ENCODE data around the gene SCNN1G.

SCNN1G gene

DNA sequence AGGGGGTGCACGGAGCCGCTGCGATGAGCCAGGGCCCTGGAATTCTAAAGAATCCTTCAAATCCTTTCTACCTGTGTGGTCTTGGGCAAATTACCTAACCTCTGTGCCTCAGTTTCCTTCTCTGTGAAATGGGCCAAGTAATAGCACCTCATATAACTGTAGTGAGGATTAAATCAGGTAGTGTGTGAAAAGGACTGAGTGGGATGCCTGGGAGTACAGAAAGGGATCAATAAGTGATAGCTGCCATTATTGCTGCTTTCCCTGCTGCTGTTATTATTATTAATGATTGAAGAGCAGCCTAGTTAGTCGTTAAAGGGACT lies 958 bp downstream of the SCNN1G start:
- Histone ChIP-seq H3K9me3 (replicated peaks in 1 of 11) (no peaks in the 10 kb centered on the region), H3K36me3 (no peaks in the 10 kb centered on the region), H3K27ac (no peak overlapping the region), H3K9ac (no peak overlapping the region), H3K4me3 (peak overlapping the region in 2 of 10 experiments; percentile 51 to 59; a peak in 4 of 20 replicates), H3K4me2 (peak overlapping the region; percentile 95 to 100 (median 100); a peak in 21 of 22 replicates), H3K27me3 (peaks cover 4 to 37% (median 14%) of the 10 kb centered on the region in 11 experiments; a peak in 18 of 22 replicates), H3K4me1 (peaks cover 4 to 34% (median 29%) of the 10 kb centered on the region in 10 experiments; a peak in 16 of 20 replicates), H4K20me1 (peaks cover 0 to 15% (median 7%) of the 10 kb centered on the region in 11 experiments; a peak in 8 of 22 replicates)
- TF ChIP-seq Cebpa-rat (IDR thresholded peaks at IDR 0.05), result no peak

DNA sequence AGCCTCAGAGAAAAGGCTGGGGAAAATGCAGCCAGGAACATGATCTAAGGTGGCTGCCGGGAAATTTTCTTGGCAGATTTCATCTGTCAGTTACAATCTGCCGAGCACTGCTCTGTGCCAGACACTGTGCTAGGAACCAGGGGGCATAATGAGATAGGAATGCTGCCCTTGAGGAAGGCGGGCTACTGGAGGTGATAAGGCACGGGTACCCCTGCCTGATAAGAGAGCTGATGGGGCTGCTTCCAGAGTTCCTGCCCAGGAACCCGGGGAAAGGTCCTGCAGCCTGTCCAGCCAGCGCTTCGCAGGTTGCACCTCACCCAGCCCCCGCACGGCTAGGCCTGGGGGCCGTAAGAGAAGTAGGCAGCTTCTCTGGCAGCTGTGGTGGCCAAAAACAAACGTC lies 3.1 kb downstream of the SCNN1G start:
- H4K20me1 ChIP-seq, result peaks cover 0 to 15% (median 7%) of the 10 kb centered on the region in 11 experiments; a peak in 8 of 22 replicates
- H3K9me3 ChIP-seq (replicated peaks in 1 of 11), result no peaks in the 10 kb centered on the region
- TF ChIP-seq Cebpa-rat (IDR thresholded peaks at IDR 0.05), result no peak
- no peaks in the 10 kb centered on the region for H3K36me3 ChIP-seq
- no peak overlapping the region; a peak in 1 of 22 replicates for H3K9ac ChIP-seq
- no peak overlapping the region for H3K27ac ChIP-seq
- peak overlapping the region in 8 of 11 experiments; percentile 41 to 82 (median 56); a peak in 16 of 22 replicates for H3K4me2 ChIP-seq
- H3K4me1 ChIP-seq, result peaks cover 4 to 34% (median 29%) of the 10 kb centered on the region in 10 experiments; a peak in 16 of 20 replicates
- H3K27me3 ChIP-seq, result peaks cover 4 to 37% (median 14%) of the 10 kb centered on the region in 11 experiments; a peak in 18 of 22 replicates
- H3K4me3 ChIP-seq, result no peak overlapping the region

DNA sequence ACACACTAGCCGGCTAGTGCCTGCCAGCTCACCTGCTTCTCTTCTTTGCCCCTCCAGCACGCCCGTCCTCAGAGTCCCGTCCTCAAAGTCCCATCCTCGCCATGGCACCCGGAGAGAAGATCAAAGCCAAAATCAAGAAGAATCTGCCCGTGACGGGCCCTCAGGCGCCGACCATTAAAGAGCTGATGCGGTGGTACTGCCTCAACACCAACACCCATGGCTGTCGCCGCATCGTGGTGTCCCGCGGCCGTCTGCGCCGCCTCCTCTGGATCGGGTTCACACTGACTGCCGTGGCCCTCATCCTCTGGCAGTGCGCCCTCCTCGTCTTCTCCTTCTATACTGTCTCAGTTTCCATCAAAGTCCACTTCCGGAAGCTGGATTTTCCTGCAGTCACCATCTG lies 3.6 kb downstream of the SCNN1G start:
- Histone ChIP-seq H3K4me3 (no peak overlapping the region), H3K4me2 (peak overlapping the region in 8 of 11 experiments; percentile 41 to 82 (median 56); a peak in 16 of 22 replicates), H4K20me1 (peaks cover 0 to 15% (median 7%) of the 10 kb centered on the region in 11 experiments; a peak in 8 of 22 replicates), H3K9ac (no peak overlapping the region; a peak in 1 of 22 replicates), H3K27ac (no peak overlapping the region), H3K36me3 (no peaks in the 10 kb centered on the region), H3K27me3 (peaks cover 4 to 37% (median 14%) of the 10 kb centered on the region in 11 experiments; a peak in 18 of 22 replicates), H3K4me1 (peaks cover 4 to 34% (median 29%) of the 10 kb centered on the region in 10 experiments; a peak in 16 of 20 replicates), H3K9me3 (replicated peaks in 1 of 11) (no peaks in the 10 kb centered on the region)
- no peak for TF ChIP-seq Cebpa-rat (IDR thresholded peaks at IDR 0.05)

DNA sequence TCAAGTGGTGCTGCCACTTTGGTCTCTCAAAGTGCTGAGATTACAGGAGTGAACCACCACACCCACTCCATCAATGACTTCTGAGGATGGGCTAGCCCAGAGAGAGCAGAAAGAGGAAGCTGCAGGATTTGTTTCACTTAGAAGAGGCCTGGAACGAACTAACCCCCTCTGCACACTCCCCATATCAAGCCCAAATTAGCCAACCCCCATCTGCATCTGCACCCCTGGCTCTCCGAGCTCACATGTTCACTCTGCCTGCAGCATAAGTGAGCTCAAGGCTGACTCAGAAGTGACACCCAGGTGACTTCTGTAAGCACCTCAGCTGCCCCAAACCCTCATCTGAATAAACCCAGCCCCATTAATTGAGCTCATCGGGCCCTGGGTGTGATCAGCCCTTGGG lies 4.8 kb downstream of the SCNN1G start:
- no peaks in the 10 kb centered on the region for H3K9me3 ChIP-seq (replicated peaks in 1 of 11)
- no peak overlapping the region for H3K27ac ChIP-seq
- H3K4me1 ChIP-seq, result peaks cover 4 to 23% (median 21%) of the 10 kb centered on the region in 10 experiments; a peak in 16 of 20 replicates
- no peak for TF ChIP-seq Cebpa-rat (IDR thresholded peaks at IDR 0.05)
- peaks cover 0 to 15% (median 7%) of the 10 kb centered on the region in 11 experiments; a peak in 8 of 22 replicates for H4K20me1 ChIP-seq
- no peak overlapping the region for H3K9ac ChIP-seq
- H3K4me2 ChIP-seq, result no peak overlapping the region
- peaks cover 4 to 37% (median 14%) of the 10 kb centered on the region in 11 experiments; a peak in 18 of 22 replicates for H3K27me3 ChIP-seq
- H3K4me3 ChIP-seq, result no peak overlapping the region
- H3K36me3 ChIP-seq, result no peaks in the 10 kb centered on the region

DNA sequence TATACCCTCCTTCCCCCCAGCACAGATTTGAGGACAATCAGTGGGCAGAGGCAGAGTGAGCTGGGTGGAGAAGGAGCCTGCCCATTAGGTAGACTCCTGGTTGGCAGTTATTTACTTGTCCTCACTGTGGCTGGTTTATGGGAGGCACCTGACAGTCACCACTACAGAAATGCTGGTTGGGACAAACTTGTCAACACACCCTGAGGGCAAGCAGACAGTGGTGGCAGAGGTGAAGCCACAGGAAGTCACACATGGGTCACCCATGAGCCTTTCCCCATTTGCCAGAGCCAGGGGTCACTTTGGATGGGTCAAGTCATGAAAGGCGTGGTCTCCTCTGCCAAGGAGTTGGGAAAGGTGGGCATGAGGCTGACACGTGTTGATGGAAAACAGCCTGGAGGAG lies 6.4 kb downstream of the SCNN1G start:
- Histone ChIP-seq H3K4me1 (peaks cover 4 to 14% (median 12%) of the 10 kb centered on the region in 10 experiments; a peak in 15 of 20 replicates), H3K36me3 (no peaks in the 10 kb centered on the region), H3K9me3 (replicated peaks in 1 of 11) (no peaks in the 10 kb centered on the region), H3K27me3 (peaks cover 0 to 23% (median 4%) of the 10 kb centered on the region in 11 experiments; a peak in 8 of 22 replicates), H3K4me3 (no peak overlapping the region), H3K9ac (no peak overlapping the region), H4K20me1 (peaks cover 0 to 3% (median 0%) of the 10 kb centered on the region in 11 experiments; a peak in 4 of 22 replicates), H3K27ac (no peak overlapping the region), H3K4me2 (no peak overlapping the region)
- TF ChIP-seq Cebpa-rat (IDR thresholded peaks at IDR 0.05), result no peak

DNA sequence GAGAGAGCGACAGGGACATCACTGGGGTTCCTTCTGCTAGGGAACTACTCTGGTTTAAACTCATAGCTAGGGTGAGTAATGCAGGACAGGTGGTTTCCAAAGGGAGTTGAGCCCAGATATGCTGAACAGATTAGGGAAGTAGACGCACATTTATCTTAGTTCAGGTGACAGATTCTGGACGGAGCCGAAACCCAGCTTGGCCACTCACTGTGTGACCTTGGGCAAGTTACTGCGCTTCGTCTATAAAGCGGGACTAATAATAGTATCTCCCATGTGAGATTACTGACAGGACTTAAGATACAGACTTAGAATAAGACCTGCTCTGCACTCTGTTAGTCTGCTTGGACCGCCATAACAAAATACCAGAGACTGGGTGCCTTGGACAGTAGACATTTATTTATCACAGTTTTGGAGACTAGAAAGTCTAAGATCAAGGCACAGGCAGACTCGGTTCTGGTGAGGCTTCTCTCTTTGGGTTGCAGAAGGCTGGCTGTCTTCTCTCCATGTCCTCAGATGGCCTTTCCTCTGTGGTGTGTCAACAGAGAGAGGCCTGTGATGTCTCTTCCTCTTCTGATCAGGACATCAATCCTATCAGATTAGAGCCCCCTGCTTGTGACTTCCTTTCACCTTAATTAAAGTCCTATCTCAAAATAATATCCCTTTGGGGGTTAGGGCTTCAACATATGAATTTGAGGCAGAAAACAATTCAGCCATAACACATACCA lies 12.1 kb downstream of the SCNN1G start:
- H3K27me3 ChIP-seq, result no peaks in the 10 kb centered on the region
- H3K4me1 ChIP-seq, result peaks cover 8 to 24% (median 13%) of the 10 kb centered on the region in 10 experiments; a peak in 16 of 20 replicates
- no peak overlapping the region for H3K4me3 ChIP-seq
- no peaks in the 10 kb centered on the region for H3K9me3 ChIP-seq (replicated peaks in 1 of 11)
- H3K36me3 ChIP-seq, result no peaks in the 10 kb centered on the region
- H3K27ac ChIP-seq, result peak overlapping the region in 1 of 11 experiments; percentile 9; a peak in 2 of 22 replicates
- H3K4me2 ChIP-seq, result peak overlapping the region in 7 of 11 experiments; percentile 13 to 74 (median 33); a peak in 10 of 22 replicates
- no peak overlapping the region for H3K9ac ChIP-seq
- H4K20me1 ChIP-seq, result no peaks in the 10 kb centered on the region
- TF ChIP-seq Cebpa-rat (IDR thresholded peaks at IDR 0.05), result no peak

DNA sequence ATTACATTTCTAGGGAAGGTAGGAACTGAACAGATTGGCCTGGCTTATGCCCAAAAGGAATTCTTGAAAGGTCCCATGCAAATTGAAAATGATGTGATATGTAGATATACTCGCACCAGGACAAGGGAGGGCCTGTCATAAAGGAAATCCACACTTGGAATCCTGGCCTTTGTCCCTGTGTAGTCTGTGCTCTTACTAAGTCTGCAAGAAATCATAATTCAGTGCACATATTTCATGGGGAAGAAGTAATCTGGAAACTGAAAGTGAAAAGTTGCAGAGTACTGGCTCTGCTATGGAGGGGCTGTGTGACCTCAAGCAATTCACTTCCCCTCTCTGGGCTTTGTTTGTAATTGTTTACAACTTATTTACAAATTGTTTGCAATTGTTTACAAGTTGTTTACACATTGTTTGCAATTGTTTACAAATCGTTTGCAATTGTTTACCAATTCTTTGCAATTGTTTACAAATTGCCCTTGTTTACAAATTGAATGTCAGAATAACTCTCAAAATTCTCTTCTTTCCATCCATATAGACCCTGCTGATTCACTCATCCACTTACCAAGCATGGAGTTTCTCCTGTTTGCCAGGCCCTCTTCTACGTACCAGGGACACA lies 12.9 kb downstream of the SCNN1G start:
- Histone ChIP-seq H3K9me3 (replicated peaks in 1 of 11) (no peaks in the 10 kb centered on the region), H3K27ac (no peak overlapping the region; a peak in 1 of 22 replicates), H3K4me2 (peak overlapping the region in 7 of 11 experiments; percentile 14 to 74 (median 33); a peak in 9 of 22 replicates), H3K4me3 (no peak overlapping the region), H3K4me1 (peaks cover 8 to 24% (median 13%) of the 10 kb centered on the region in 10 experiments; a peak in 16 of 20 replicates), H3K27me3 (no peaks in the 10 kb centered on the region), H3K9ac (no peak overlapping the region), H3K36me3 (no peaks in the 10 kb centered on the region), H4K20me1 (no peaks in the 10 kb centered on the region)
- TF ChIP-seq Cebpa-rat (IDR thresholded peaks at IDR 0.05), result no peak

DNA sequence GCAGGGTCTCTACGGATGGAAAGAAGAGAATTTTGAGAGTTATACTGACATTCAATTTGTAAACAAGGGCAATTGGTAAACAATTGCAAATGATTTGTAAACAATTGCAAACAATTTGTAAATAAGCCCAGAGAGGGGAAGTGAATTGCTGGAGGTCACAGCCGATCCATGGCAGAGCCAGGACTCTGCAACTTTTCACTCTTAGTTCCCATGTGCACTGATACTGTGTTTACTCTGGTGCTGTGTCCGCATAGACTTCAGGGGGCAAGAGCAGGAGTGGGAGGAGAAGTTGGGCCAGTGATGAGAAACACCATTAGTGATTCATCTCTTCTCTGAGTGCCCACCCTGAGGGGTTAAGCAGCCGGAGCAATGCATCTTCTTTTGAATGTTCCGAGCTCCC lies 14.0 kb downstream of the SCNN1G start:
- no peak overlapping the region for H3K9ac ChIP-seq
- H3K9me3 ChIP-seq (replicated peaks in 1 of 11), result no peaks in the 10 kb centered on the region
- TF ChIP-seq Cebpa-rat (IDR thresholded peaks at IDR 0.05), result no peak
- H3K4me2 ChIP-seq, result no peak overlapping the region
- H3K27me3 ChIP-seq, result no peaks in the 10 kb centered on the region
- no peaks in the 10 kb centered on the region for H3K36me3 ChIP-seq
- H3K4me3 ChIP-seq, result no peak overlapping the region
- no peaks in the 10 kb centered on the region for H4K20me1 ChIP-seq
- H3K4me1 ChIP-seq, result peaks cover 8 to 24% (median 13%) of the 10 kb centered on the region in 10 experiments; a peak in 16 of 20 replicates
- no peak overlapping the region for H3K27ac ChIP-seq

DNA sequence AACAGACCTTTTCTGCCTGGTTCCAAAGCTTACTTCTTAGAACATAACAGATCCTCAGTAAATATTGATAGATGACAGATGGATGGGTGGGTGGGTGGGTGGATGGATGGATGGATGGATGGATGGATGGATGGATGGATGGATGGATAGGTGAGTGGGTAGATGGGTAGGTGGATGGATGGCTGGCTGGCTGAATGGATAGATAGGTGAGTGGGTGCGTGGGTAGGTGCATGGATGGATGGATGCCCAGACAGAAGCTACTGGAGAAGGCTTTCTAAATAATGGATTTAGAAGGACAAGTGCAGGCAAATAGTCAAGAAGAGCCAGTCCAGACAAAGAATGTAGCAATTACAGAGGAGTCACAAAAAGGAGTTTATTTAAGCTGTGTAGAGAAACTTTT lies 19.6 kb downstream of the SCNN1G start:
- Histone ChIP-seq H4K20me1 (no peaks in the 10 kb centered on the region), H3K4me3 (no peak overlapping the region), H3K36me3 (no peaks in the 10 kb centered on the region), H3K4me1 (no peaks in the 10 kb centered on the region), H3K4me2 (no peak overlapping the region), H3K9me3 (replicated peaks in 1 of 11) (no peaks in the 10 kb centered on the region), H3K27ac (no peak overlapping the region), H3K27me3 (no peaks in the 10 kb centered on the region), H3K9ac (no peak overlapping the region)
- TF ChIP-seq Cebpa-rat (IDR thresholded peaks at IDR 0.05), result no peak
